Suprapubic skin (tissue), 4 donors: ENCODE measurements around the gene DNAH2. TPM values are rescaled to one million over a fixed set of nuclear protein-coding genes. Genes with fewer than 3 reads are reported as not detected.
A peak's percentile ranks its signal among the peaks of the same experiment; 100 is the strongest.

Experiments used
- DNase-seq, 2 donors: peaks; one replicate each; pipeline ENCODE4 v3.0.0-alpha.2; 2019; ENCODE audit warnings: low spot score in 2 of 2
- H3K27ac ChIP-seq: fragments of 200-600 bp; sonication (generic); one replicate; pipeline ENCODE4 v1.5.1; 2019
- H3K27me3 ChIP-seq: fragments of 200-600 bp; sonication (generic); one replicate; pipeline ENCODE4 v1.5.1; 2019
- H3K36me3 ChIP-seq: fragments of 200-600 bp; sonication (generic); one replicate; pipeline ENCODE4 v1.5.1; 2019
- H3K4me1 ChIP-seq: fragments of 200-600 bp; sonication (generic); one replicate; pipeline ENCODE4 v1.5.1; 2019
- H3K4me3 ChIP-seq: fragments of 200-600 bp; sonication (generic); one replicate; pipeline ENCODE4 v1.5.1; 2019; ENCODE audit warnings: mild to moderate bottlenecking
- H3K9me3 ChIP-seq: fragments of 200-600 bp; sonication (generic); one replicate; pipeline ENCODE4 v1.5.1; 2019
- CTCF ChIP-seq, 2 donors: fragments of 200-600 bp in 1 of 2; fragments of 450-650 bp in 1 of 2; sonication (generic) in 1 of 2; IDR thresholded peaks; one replicate each; pipeline ENCODE4 v1.5.1; 2016 to 2019; ENCODE audit warnings: antibody characterized with exemption in 2 of 2, mild to moderate bottlenecking in 1 of 2, moderate library complexity in 1 of 2
- EP300 ChIP-seq: sonication (generic); formaldehyde crosslinking; IDR thresholded peaks from one replicate; pipeline ENCODE4 v1.6.1; 2017; ENCODE audit warnings: antibody characterized with exemption
- POLR2A ChIP-seq, 2 donors: fragments of 450-650 bp; IDR thresholded peaks; one replicate each; pipeline ENCODE4 v1.6.1; 2017; ENCODE audit warnings: antibody characterized with exemption in 2 of 2, mild to moderate bottlenecking in 2 of 2, moderate library complexity in 2 of 2
- POLR2AphosphoS5 ChIP-seq, 3 donors: sonication (generic); formaldehyde crosslinking; IDR thresholded peaks; one replicate each; pipeline ENCODE4 v1.6.1; 2017; ENCODE audit warnings: antibody characterized with exemption in 3 of 3
- WGBS: methylation state at CpG from one replicate; pipeline ENCODE4 v1.1.5; 2018; 5-methylcytosine and 5-hydroxymethylcytosine counted together
- total RNA-seq, 4 donors: library from RNA; depleted of rRNA; stranded (reverse); fragments of >200 nt; gene quantifications; one replicate each; pipeline ENCODE4 v1.1.0, GENCODE V29; 2016

DNAH2 gene
- total RNA-seq, 4 donors from 2014 or later = 0.08 to 0.19 TPM; not detected in 2

GRCh38 chr17:7880076-7880868, 162.7 kb downstream of the DNAH2 start:
- DNase-seq = no peak
- Histone ChIP-seq H3K4me3 (no peak overlapping the region), H3K4me1 (peaks cover 27% of the 10 kb centered on the region), H3K27me3 (no peaks in the 10 kb centered on the region), H3K9me3 (no peaks in the 10 kb centered on the region), H3K36me3 (peaks cover 23% of the 10 kb centered on the region), H3K27ac (no peak overlapping the region)
- TF ChIP-seq POLR2A (IDR thresholded peaks at IDR 0.05) (no peak), EP300 (no peak), CTCF (IDR thresholded peaks at IDR 0.05) (no peak), POLR2AphosphoS5 (IDR thresholded peaks at IDR 0.05) (no peak)
- 77% methylated on average over 3 of the region's 3 CpGs for WGBS

DNA sequence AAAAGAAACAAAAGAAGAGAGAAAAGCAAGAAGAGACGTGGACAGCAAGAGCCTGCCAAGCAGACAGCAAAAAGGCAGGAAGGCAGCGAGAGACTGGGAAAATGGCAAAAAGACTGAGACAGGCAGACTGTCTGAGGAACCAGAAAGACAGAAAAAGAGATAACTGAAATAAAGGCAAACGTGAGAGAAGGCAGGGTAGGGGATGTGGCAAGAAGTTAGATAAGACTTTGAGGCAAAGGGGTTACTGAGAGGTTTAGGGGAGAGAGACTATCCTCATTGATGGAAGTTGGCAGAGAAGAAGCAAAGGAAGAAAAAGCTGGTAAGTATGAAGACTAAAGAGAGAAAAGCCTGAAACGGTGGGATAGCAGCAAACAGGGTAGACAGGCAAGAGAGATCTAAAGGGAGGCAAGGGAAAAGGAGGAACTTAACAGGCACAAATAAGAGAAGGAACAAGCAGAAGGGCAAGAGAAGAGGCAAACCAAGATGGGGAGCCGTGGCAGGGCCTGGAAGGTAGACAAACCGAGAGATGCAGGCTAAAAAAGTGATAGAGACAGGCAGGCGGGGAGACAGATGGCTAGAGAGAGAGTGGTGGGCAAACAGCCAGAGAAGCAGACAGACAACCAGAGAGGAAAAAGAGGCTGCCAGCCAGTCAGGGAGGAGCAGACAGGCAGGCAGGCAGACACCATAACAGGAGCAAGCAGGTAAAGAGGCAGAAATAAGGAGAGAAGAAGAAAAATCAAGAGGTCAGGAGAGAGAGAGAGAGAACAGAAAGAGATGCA, 163.9 kb downstream of the DNAH2 start:
- Histone ChIP-seq H3K4me3 (no peak overlapping the region), H3K36me3 (peaks cover 19% of the 10 kb centered on the region), H3K27ac (no peak overlapping the region), H3K27me3 (no peaks in the 10 kb centered on the region), H3K4me1 (peaks cover 37% of the 10 kb centered on the region), H3K9me3 (no peaks in the 10 kb centered on the region)
- DNase-seq = peak in 1 of 2 donors; percentile 66
- 41% methylated on average over 7 of the region's 7 CpGs for WGBS
- TF ChIP-seq CTCF (IDR thresholded peaks at IDR 0.05) (no peak), POLR2AphosphoS5 (IDR thresholded peaks at IDR 0.05) (no peak), POLR2A (IDR thresholded peaks at IDR 0.05) (no peak), EP300 (no peak)

DNA sequence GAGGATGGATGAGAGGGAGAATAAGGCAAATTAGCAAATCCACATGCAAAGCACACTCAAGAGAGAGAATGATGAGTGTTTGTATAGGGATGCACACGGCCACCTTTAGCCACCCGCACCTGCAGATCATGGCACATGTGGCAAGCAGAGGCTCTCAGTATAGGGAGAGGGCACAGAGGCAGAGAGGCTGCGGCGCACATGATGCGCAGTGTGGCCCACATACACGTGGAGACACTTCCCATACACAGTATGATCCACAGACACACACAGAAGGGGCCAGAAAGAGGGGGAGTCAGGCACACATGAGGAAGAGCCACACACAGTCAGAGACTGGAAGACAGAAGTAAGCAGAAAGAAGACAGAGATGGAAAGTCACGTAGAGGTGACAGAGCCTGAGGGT, 164.5 kb downstream of the DNAH2 start:
- Histone ChIP-seq H3K27me3 (no peaks in the 10 kb centered on the region), H3K36me3 (peaks cover 19% of the 10 kb centered on the region), H3K27ac (no peak overlapping the region), H3K4me3 (no peak overlapping the region), H3K9me3 (no peaks in the 10 kb centered on the region), H3K4me1 (peaks cover 43% of the 10 kb centered on the region)
- peak in 1 of 2 donors; percentile 62 for DNase-seq
- TF ChIP-seq EP300 = no peak
- TF ChIP-seq POLR2AphosphoS5 (IDR thresholded peaks at IDR 0.05) = no peak
- TF ChIP-seq POLR2A (IDR thresholded peaks at IDR 0.05) = no peak
- TF ChIP-seq CTCF (IDR thresholded peaks at IDR 0.05) = no peak
- 50% methylated on average over 7 of the region's 7 CpGs for WGBS

- no peak overlapping the region for H3K27ac ChIP-seq
- 72% methylated on average over 3 of the region's 3 CpGs for WGBS
- no peak overlapping the region for H3K4me3 ChIP-seq
Observed at GRCh38 chr17:7882629-7883028, 165.1 kb downstream of the DNAH2 start.

More at GRCh38 chr17:7882629-7883028, 165.1 kb downstream of the DNAH2 start:
- Histone ChIP-seq H3K36me3 (peaks cover 19% of the 10 kb centered on the region), H3K27me3 (no peaks in the 10 kb centered on the region), H3K9me3 (no peaks in the 10 kb centered on the region), H3K4me1 (peaks cover 47% of the 10 kb centered on the region)
- TF ChIP-seq EP300 = no peak
- TF ChIP-seq POLR2AphosphoS5 (IDR thresholded peaks at IDR 0.05) = no peak
- no peak for TF ChIP-seq CTCF (IDR thresholded peaks at IDR 0.05)
- TF ChIP-seq POLR2A (IDR thresholded peaks at IDR 0.05) = no peak
- DNase-seq = no peak

Other genes starting within 250 kb of the DNAH2 start
- 10 to 100 TPM; 36.1 to 65.7 (median 45.3) TPM for gene ZBTB4, start 238.1 kb upstream of the DNAH2 start, total RNA-seq
- not detected for gene SLC35G6, start 236.3 kb upstream of the DNAH2 start, total RNA-seq
- 100 to 1,000 TPM; 104 to 194 (median 140) TPM for gene POLR2A, start 233.4 kb upstream of the DNAH2 start, total RNA-seq
- 10 to 100 TPM; 12.7 to 28.4 (median 18.0) TPM for gene TNFSF12, start 168.7 kb upstream of the DNAH2 start, total RNA-seq
- gene TNFSF13, start 159.0 kb upstream of the DNAH2 start, total RNA-seq = 10 to 100 TPM in 3 of 4 donors, 1 to 10 TPM in 1; 9.6 to 26.6 (median 15.5) TPM
- 10 to 100 TPM; 40.2 to 53.5 (median 51.6) TPM for gene SENP3, start 155.8 kb upstream of the DNAH2 start, total RNA-seq
- 10 to 100 TPM in 1 of 4 donors, 1 to 10 TPM in 3; 5.0 to 13.2 (median 9.6) TPM for gene CD68, start 138.1 kb upstream of the DNAH2 start, total RNA-seq
- gene MPDU1, start 133.9 kb upstream of the DNAH2 start, total RNA-seq = 100 to 1,000 TPM in 1 of 4 donors, 10 to 100 TPM in 3; 54.3 to 104 (median 86.3) TPM
- 100 to 1,000 TPM in 2 of 4 donors, 10 to 100 TPM in 2; 68.0 to 140 (median 102) TPM for gene SOX15, start 127.7 kb upstream of the DNAH2 start, total RNA-seq
- gene FXR2, start 102.8 kb upstream of the DNAH2 start, total RNA-seq = 10 to 100 TPM; 21.0 to 25.6 (median 22.5) TPM
- gene SAT2, start 89.9 kb upstream of the DNAH2 start, total RNA-seq = 10 to 100 TPM; 28.7 to 58.8 (median 39.9) TPM
- gene SHBG, start 87.6 kb upstream of the DNAH2 start, total RNA-seq = not detected
- 1 to 10 TPM in 1 of 4 donors, under 1 TPM in 3; 0.49 to 4.2 (median 0.74) TPM for gene ATP1B2, start 66.8 kb upstream of the DNAH2 start, total RNA-seq
- gene TP53, start 30.3 kb upstream of the DNAH2 start, total RNA-seq = 10 to 100 TPM; 37.2 to 77.2 (median 65.2) TPM
- 1 to 10 TPM; 3.9 to 7.6 (median 5.5) TPM for gene WRAP53, start 29.3 kb upstream of the DNAH2 start, total RNA-seq
- 1 to 10 TPM; 6.2 to 9.2 (median 9.0) TPM for gene EFNB3, start 12.5 kb upstream of the DNAH2 start, total RNA-seq
- gene KDM6B, start 116.5 kb downstream of the DNAH2 start, total RNA-seq = 10 to 100 TPM; 21.4 to 31.0 (median 26.7) TPM
- gene TMEM88, start 137.3 kb downstream of the DNAH2 start, total RNA-seq = 1 to 10 TPM; 4.2 to 7.6 (median 5.1) TPM
- gene NAA38, start 139.8 kb downstream of the DNAH2 start, total RNA-seq = 10 to 100 TPM; 46.2 to 90.6 (median 47.6) TPM
- gene CYB5D1, start 140.3 kb downstream of the DNAH2 start, total RNA-seq = 10 to 100 TPM in 1 of 4 donors, 1 to 10 TPM in 3; 7.1 to 10.8 (median 9.8) TPM
- gene CHD3, start 171.0 kb downstream of the DNAH2 start, total RNA-seq = 10 to 100 TPM; 42.1 to 76.0 (median 67.7) TPM
- gene RNF227, start 198.5 kb downstream of the DNAH2 start, total RNA-seq = 10 to 100 TPM; 51.1 to 66.3 (median 57.3) TPM
- gene KCNAB3, start 212.1 kb downstream of the DNAH2 start, total RNA-seq = 1 to 10 TPM in 3 of 4 donors, not detected in 1; 1.9 to 7.5 (median 2.4) TPM
- 10 to 100 TPM; 39.4 to 64.1 (median 46.2) TPM for gene TRAPPC1, start 214.2 kb downstream of the DNAH2 start, total RNA-seq
- gene CNTROB, start 214.5 kb downstream of the DNAH2 start, total RNA-seq = 10 to 100 TPM; 23.7 to 57.0 (median 30.8) TPM